Keratinocyte (primary cell): ENCODE results near the gene PTPRN2. TPM values are rescaled to one million over a fixed set of nuclear protein-coding genes. Genes with fewer than 3 reads are reported as not detected.
A peak's percentile ranks its signal among the peaks of the same experiment; 100 is the strongest.

Source experiments
- DNase-seq: peaks from one replicate; pipeline ENCODE4 v3.0.0-alpha.2; 2011; ENCODE audit warnings: low read depth, missing footprints, low spot score
- FAIRE-seq: peaks from 2 replicates; lab custom pipeline; 2011; peaks lifted over from hg19 to GRCh38; lab: Jason Lieb, UNC
- H2AFZ ChIP-seq: 2 replicates; pipeline ENCODE4 v1.6.0; 2012; ENCODE audit warnings: low read length, control low read depth, inconsistent platforms; ENCODE audit not compliant: control insufficient read depth
- H3K27ac ChIP-seq: 2 replicates; pipeline ENCODE4 v1.5.1; 2011; ENCODE audit warnings: low read length; ENCODE audit not compliant: control insufficient read depth, insufficient read depth
- H3K27me3 ChIP-seq: 3 replicates; pipeline ENCODE4 v1.6.0; 2011; ENCODE audit warnings: low read length; ENCODE audit not compliant: control insufficient read depth, insufficient read depth; ENCODE audit errors: extremely low read depth
- H3K36me3 ChIP-seq, 2 experiments: 2 replicates in 1 of 2; 3 replicates in 1 of 2; pipeline ENCODE4 v1.5.1; 2011; ENCODE audit warnings: low read length in 2 of 2, mild to moderate bottlenecking in 1 of 2; ENCODE audit not compliant: control insufficient read depth in 2 of 2, insufficient read depth in 2 of 2; ENCODE audit errors: extremely low read depth in 1 of 2
- H3K4me1 ChIP-seq: 3 replicates; pipeline ENCODE4 v1.5.1; 2011; ENCODE audit warnings: low read length; ENCODE audit not compliant: control insufficient read depth, insufficient read depth; ENCODE audit errors: extremely low read depth
- H3K4me2 ChIP-seq: 3 replicates; pipeline ENCODE4 v1.6.0; 2011; ENCODE audit warnings: low read depth, low read length; ENCODE audit not compliant: control insufficient read depth, insufficient read depth; ENCODE audit errors: extremely low read depth
- H3K4me3 ChIP-seq, 3 experiments: fragments of 200-600 bp in 1 of 3; sonication (generic) in 1 of 3; 2 replicates in 2 of 3; 3 replicates in 1 of 3; pipeline ENCODE4 v1.5.1; 2011 to 2016; ENCODE audit warnings: low read length in 3 of 3, mild to moderate bottlenecking in 3 of 3, control low read depth in 2 of 3, inconsistent platforms in 1 of 3, low read depth in 1 of 3, mixed read lengths in 1 of 3, mixed run types in 1 of 3, moderate library complexity in 1 of 3; ENCODE audit not compliant: control insufficient read depth in 2 of 3, insufficient read depth in 2 of 3; ENCODE audit errors: extremely low read depth in 1 of 3
- H3K79me2 ChIP-seq: 2 replicates; pipeline ENCODE4 v1.6.0; 2012; ENCODE audit warnings: low read length; ENCODE audit not compliant: control insufficient read depth, insufficient read depth
- H3K9ac ChIP-seq: 3 replicates; pipeline ENCODE4 v1.6.0; 2011; ENCODE audit warnings: low read length; ENCODE audit not compliant: control insufficient read depth, insufficient read depth; ENCODE audit errors: extremely low read depth
- H3K9me1 ChIP-seq: 3 replicates; pipeline ENCODE4 v1.6.0; 2011; ENCODE audit warnings: low read length; ENCODE audit not compliant: control insufficient read depth, insufficient read depth; ENCODE audit errors: extremely low read depth
- H3K9me3 ChIP-seq: 2 replicates; pipeline ENCODE4 v1.5.1; 2012; ENCODE audit warnings: low read depth, low read length; ENCODE audit not compliant: control insufficient read depth
- H4K20me1 ChIP-seq: 3 replicates; pipeline ENCODE4 v1.6.0; 2011; ENCODE audit warnings: low read length; ENCODE audit not compliant: control insufficient read depth, insufficient read depth; ENCODE audit errors: extremely low read depth
- EZH2 ChIP-seq: IDR thresholded peaks from one replicate; pipeline ENCODE4 v1.6.1; 2012; ENCODE audit warnings: inconsistent platforms, mild to moderate bottlenecking, low read length, moderate library complexity
- dilution Hi-C: fragments of 300-500 bp; cut with MboI; formaldehyde crosslinking; loops from one replicate; pipeline ENCODE4 v1.7.0; 2020; ENCODE audit warnings: low sequenced_read_pairs; ENCODE audit not compliant: extremely low pct_ligation_motif_present
- polyA plus RNA-seq, 5 experiments: library from polyadenylated mRNA; depleted of rRNA in 3 of 5; stranded (reverse) in 3 of 5; stranded (forward) in 1 of 5; unstranded in 1 of 5; fragments of >200 nt; gene quantifications; 1 replicate in 1 of 5; 2 replicates in 3 of 5; 3 replicates in 1 of 5; pipeline versions ENCODE4 v1.2.1 to v1.2.3, GENCODE V29; 2011 to 2012; ENCODE audit warnings: missing spikeins in 2 of 5, low read depth in 1 of 5, low replicate concordance in 1 of 5
- TF ChIP-seq, protein P1 (sequence below), 3 experiments: IDR thresholded peaks in 1 of 3; conservative IDR thresholded peaks in 1 of 3; optimal IDR thresholded peaks in 1 of 3; 2 replicates in 2 of 3; 3 replicates in 1 of 3; pipeline versions ENCODE3 to v1.5.1; 2011; ENCODE audit warnings: low read length in 3 of 3, mild to moderate bottlenecking in 3 of 3, moderate library complexity in 2 of 3, control low read depth in 1 of 3, inconsistent platforms in 1 of 3; ENCODE audit not compliant: insufficient read depth in 2 of 3; ENCODE audit errors: extremely low read depth in 1 of 3

The PTPRN2 gene
- polyA plus RNA-seq, 1 donor (not counting 4 experiments of a cell fraction or from before 2014, with no cell fraction given) = not detected

DNA sequence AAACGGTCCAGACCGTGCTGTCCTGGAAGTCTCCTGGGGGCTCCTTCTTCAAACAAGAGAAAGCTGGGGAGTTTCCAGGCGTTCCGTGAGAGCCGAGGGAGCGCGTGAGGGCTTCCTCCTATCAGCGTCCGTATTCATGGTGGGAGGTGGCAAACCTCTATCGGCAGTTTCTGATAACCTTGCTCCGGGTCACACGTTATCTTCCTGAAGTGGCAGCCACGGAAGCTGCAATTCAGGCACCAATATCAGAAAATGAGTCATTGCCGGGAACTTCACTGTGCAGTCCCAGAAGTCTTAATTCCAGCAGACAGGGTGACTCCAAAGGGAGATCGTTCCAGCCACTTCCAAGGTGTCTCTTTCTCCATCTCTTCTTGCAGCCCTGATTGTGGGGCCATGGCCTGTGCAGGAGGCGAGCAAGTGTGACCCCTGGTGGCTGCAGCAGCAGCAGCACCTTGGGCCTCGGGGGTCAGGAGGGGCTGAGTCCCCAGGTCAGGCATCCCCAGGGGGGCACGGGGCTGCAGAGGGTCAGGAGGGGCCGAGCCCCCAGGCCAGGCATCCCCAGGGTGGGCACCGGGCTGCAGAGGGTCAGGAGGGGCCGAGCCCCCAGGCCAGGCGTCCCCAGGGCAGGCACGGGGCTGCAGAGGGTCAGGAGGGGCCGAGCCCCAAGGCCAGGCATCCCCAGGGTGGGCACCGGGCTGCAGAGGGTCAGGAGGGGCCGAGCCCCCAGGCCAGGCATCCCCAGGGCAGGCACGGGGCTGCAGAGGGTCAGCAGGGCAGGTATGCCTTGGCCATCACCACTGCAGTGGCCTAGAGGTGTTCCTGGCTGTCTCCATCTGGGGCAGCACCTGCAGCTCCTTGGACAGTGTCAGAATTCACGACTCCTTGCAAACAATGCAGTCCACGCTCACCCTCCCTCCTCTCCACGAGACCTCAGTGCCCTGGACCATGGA, 712.1 kb downstream of the PTPRN2 start:
- Histone ChIP-seq H3K4me3 (no peak overlapping the region), H3K9me3 (peaks cover 21% of the 10 kb centered on the region)

GRCh38 chr7:157874870-157875229, 712.8 kb downstream of the PTPRN2 start:
- H4K20me1 ChIP-seq = no peaks in the 10 kb centered on the region
- H2AFZ ChIP-seq = no peak overlapping the region
- DNase-seq = no peak
- no peaks in the 10 kb centered on the region for H3K36me3 ChIP-seq
- dilution Hi-C loops = no loop called here
- no peaks in the 10 kb centered on the region for H3K79me2 ChIP-seq
- no peak for TF ChIP-seq EZH2
- TF ChIP-seq, protein P1, sequence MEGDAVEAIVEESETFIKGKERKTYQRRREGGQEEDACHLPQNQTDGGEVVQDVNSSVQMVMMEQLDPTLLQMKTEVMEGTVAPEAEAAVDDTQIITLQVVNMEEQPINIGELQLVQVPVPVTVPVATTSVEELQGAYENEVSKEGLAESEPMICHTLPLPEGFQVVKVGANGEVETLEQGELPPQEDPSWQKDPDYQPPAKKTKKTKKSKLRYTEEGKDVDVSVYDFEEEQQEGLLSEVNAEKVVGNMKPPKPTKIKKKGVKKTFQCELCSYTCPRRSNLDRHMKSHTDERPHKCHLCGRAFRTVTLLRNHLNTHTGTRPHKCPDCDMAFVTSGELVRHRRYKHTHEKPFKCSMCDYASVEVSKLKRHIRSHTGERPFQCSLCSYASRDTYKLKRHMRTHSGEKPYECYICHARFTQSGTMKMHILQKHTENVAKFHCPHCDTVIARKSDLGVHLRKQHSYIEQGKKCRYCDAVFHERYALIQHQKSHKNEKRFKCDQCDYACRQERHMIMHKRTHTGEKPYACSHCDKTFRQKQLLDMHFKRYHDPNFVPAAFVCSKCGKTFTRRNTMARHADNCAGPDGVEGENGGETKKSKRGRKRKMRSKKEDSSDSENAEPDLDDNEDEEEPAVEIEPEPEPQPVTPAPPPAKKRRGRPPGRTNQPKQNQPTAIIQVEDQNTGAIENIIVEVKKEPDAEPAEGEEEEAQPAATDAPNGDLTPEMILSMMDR (optimal IDR thresholded peaks at IDR 0.05 in 1 of 3, IDR thresholded peaks at IDR 0.05 in 1 of 3, conservative IDR thresholded peaks at IDR 0.05 in 1 of 3; ENCODE audit: extremely low read depth in 1 of 3, insufficient read depth in 2 of 3, low read length in 3 of 3) = no peak
- H3K4me2 ChIP-seq = no peak overlapping the region
- H3K9me1 ChIP-seq = no peaks in the 10 kb centered on the region
- H3K27me3 ChIP-seq = no peaks in the 10 kb centered on the region
- no peak for FAIRE-seq
- peaks cover 19% of the 10 kb centered on the region for H3K9me3 ChIP-seq
- no peak overlapping the region for H3K27ac ChIP-seq
- no peak overlapping the region for H3K4me3 ChIP-seq
- no peaks in the 10 kb centered on the region for H3K4me1 ChIP-seq
- H3K9ac ChIP-seq = no peak overlapping the region

More for the DNA sequence above, 712.1 kb downstream of the PTPRN2 start:
- TF ChIP-seq, protein P1 (optimal IDR thresholded peaks at IDR 0.05 in 1 of 3, IDR thresholded peaks at IDR 0.05 in 1 of 3, conservative IDR thresholded peaks at IDR 0.05 in 1 of 3; ENCODE audit: extremely low read depth in 1 of 3, insufficient read depth in 2 of 3, low read length in 3 of 3) = peak in 1 of 3 experiments; percentile 8
- no peak for TF ChIP-seq EZH2
- no peaks in the 10 kb centered on the region for H3K79me2 ChIP-seq
- H3K27me3 ChIP-seq = no peaks in the 10 kb centered on the region
- H3K9me1 ChIP-seq = no peaks in the 10 kb centered on the region
- H3K9ac ChIP-seq = no peak overlapping the region
- DNase-seq (no peak), FAIRE-seq (no peak)
- no peak overlapping the region for H2AFZ ChIP-seq
- no peaks in the 10 kb centered on the region for H3K4me1 ChIP-seq
- H3K27ac ChIP-seq = no peak overlapping the region
- dilution Hi-C loops = no loop called here
- no peaks in the 10 kb centered on the region for H4K20me1 ChIP-seq
- H3K4me2 ChIP-seq = no peak overlapping the region
- no peaks in the 10 kb centered on the region for H3K36me3 ChIP-seq
